HG03520 (cell line): ENCODE data around the gene QSER1.

Experiments
- ATAC-seq: cut with Tn5 transposase; IDR thresholded peaks from one replicate; pipeline ENCODE4 v1.9.1; 2021; ENCODE audit warnings: mild to moderate bottlenecking, moderate library complexity; ENCODE audit not compliant: unreplicated experiment

The QSER1 gene

DNA sequence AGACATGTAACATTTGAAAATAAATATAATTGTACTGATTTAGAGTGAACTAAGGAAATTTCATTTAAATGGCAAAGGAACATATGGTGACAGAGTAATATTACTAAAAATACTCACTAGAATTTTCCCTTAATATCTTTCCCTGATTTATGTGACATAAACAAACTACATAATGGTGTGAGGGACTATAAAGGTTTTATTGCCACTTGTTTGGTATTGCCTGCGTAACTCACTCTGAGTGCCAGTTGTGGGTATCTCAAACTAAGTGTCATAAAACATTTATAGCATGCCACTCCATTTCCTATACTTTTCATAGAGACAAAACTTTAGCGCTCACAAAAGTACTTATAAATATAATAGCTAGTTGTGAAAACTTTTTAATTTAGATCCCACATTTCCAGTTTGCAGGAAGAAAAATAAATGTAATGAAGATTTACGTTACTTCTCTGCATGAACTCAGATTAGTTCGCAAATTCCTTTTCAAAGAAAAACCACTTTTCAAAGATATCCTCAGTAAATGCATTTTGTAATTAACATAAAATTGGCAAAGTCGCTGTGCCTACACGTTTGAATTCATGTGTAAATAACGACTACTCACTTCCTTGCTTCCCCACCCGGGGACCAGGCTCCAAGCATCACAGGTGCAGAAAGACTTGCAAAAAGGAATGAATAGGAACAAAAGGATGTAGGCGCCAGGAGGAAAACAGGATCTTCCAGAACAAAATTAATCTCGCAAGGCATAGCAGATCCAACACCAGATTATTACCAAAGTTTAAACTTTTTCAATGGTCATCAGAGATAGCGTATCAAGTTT lies 1.6 kb upstream of the QSER1 start:
- no peak for ATAC-seq

DNA sequence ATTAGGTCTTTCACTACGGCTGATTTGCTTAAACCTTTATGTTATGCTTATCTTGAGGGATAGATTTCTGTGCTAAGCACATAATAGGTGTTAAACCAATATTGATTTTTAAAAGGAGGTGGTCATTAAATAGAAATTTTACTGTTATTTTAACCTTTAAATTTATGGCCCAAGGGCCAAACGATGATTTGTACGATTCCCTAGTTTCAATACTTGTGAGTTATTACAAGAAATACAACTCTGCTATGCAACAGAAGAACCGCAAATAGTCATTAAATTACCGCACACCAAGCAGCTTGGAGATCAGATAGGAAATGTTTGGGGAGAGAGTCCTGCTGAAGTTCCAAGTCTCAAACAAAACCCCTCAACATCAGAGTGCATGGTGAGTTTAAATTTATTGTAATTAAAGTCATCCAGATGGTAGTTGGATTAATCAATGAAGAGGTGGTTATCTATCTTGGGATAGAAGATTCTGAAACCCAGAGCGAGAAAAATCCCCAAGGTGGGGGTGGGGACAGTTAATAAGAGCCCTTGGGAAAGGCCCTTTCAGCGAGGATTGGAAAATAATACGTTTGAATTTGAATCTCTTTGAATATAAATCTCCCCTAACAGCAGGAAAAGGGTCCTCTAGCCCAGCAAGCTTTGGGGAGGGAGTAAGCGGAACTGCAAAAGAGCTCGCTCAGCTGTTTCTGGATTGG lies 805 bp upstream of the QSER1 start:
- no peak for ATAC-seq

DNA sequence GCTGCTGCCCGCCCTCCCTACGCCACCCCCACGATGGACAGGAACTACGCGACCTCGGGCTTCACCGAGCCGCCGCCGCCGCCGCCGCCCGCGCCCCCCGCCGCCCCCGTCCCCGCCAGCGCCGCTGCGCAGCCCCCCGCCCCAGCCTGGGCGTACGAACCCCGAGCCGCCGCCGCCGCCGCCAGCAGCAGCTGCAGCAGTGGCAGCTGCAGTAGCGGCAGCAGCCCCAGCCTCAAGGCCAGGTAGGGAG lies 407 bp downstream of the QSER1 start:
- ATAC-seq, result no peak

DNA sequence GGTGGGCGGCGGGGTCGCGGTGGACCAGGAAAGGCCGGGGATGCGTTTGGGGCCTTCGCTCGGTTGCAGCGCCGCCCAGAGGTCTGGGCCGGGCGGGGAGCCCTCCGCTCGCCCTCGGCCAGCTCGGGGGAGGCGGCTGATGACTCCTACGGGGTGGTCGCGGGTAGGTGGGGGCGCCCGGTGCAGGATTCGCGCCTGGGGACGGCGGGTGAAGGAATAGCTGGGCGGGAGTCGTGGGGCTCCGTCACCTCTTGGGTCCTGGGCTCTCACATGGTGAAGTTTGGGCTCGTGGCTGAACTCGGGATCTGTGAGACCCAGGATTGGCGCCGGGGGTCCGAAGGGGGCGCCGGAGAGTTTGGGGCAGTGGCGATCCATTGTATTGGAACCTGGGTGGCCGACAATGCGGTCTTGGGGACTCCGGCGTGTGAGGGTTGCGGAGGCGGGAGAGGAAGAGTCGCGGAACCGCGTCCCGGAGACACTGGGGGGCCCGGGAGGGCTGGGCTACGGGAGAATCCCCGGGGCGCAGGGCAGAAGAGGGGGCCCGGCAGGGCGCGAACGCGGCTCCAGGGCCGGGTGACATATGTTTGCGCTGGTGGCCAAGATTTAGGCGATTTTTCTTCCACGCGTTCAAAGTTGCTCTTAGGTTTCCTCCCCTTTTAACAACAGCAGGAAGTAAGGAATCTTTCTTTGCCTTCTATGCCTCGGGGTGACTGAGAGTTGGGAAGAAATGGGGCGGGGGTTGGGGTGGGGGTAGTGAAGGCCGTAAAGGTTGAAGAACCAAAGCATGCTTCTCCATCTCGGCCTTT lies 935 bp downstream of the QSER1 start:
- ATAC-seq, result peak; percentile 32

DNA sequence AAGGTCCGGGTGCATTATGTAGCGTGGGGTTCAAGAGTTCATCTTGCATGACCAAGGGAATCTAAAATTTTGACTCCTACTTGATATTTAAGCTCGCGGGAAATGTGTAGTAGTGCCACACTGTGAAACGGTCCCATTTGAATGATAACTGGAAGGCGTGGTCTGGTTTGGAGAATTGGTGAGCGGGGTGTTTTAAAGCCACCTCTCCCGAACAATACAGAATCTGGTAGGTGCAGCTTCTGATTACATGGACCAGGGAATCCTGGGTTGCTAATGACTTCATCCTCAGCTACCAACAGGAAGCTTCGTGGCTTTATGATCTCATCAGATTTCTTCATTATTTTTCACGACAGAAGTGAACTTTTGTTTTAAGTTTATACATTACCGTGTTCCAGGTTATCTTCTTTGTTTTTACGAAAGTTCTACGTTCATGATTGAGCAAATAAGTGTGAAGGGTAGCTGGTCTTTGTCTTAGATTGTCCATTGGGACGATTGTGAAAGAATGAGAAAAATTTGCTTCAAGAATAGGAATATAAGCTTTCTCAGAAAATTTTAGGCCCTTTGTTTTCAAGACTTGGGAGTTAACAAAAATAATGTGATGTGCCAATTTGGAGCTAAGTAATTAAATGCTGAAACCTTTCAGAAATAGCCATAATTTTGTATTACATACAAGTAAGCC lies 1.7 kb downstream of the QSER1 start:
- ATAC-seq, result no peak

DNA sequence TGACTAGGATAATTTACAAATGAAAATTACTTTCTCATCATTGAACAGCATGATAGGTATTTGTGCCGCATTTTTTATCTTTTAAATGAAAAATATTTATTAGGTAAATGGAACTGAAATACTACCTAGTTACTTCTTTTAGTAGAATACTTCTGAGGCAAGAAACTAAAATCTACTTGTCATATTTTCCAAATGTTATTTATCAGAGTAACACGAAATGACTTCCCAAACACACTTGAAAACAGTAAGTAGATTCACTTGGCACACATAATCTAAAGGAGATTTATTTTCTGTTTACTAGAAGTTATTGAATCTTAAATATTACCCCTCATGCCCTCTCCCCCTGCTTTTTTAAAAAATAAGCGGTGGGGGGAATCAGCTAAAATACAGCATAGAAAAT lies 2.3 kb downstream of the QSER1 start:
- ATAC-seq, result no peak

DNA sequence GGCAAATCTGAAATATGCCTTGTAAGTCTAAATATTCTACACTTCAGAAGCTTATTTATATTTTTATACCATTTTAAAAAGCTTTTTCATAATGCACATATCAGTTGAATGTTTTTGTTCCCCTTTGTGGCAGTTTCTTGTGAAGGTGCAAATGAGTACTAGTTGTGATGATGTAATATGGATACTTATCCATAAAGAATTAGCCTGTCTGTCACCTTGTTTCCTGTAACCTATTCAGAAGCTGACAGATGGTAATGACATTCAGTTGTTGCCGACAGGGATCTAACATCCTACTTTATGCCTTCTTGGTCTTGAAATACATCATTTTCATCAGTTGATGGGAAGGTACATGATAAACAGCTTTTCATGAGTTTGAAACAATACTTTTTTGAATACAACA lies 2.9 kb downstream of the QSER1 start:
- no peak for ATAC-seq

DNA sequence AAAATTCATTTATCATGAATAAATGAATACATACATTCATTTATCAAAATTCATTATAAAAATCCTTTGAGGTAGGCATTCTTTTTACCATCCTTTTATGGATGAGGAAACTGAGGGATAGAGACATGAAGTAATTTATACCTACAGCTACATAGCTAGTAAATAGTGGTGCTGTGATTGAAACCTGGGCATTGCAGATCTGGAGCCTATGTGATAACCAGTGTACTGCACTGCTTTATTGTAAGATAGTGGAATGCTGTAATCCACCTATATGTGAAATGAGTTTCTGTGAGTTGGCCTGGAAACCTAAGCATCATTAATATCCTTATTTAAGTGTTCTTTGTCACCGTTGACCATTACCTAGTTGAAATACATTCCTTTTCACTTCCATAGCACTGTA lies 4.5 kb downstream of the QSER1 start:
- no peak for ATAC-seq

DNA sequence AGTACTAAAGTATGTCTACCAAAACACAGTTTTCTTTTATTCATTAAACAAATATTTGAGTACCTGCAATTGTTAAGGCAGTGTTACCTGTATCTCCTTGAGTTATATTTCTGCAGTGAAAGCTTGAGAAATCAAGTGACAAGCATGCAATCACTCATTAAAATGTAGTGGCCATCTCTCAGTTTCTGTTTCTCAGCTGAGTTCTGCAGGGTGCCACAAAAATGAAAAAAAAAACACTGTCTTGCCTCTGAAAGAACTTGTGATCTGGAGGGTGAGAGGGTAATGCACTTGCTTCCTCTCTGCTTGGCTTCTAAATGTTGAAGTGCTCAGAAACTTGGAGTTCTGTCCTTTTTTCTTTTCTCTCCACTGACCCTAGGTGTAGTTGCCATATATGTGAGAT lies 6.8 kb downstream of the QSER1 start:
- ATAC-seq, result peak; percentile 60

DNA sequence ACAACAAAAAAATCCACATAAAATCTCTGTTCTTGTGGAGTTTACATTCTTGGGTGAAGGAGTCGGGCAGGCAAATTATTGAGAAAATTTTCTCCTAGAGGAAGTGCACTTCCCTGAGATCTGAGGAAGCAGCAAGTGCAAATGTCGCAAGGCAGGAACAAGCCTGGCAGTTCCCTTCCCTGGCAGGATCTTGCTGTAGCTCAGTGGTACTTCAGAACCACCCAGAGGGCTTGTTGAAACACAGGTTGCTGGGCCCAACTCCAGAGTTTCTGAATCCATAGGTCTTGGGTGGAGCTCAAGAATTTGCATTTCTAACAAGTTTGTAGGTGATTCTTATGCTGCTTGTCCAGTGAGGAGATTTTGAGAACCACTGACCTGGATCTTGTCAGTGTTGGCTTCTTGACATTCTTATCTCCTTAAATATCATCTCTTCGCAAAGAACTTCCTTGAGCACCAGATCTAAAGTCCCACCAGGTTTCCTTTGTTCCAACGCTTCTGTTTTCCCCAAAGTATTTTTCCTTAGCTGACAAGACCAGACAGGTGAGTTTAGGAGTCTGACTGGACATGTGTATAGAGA lies 9.6 kb downstream of the QSER1 start:
- ATAC-seq, result no peak

DNA sequence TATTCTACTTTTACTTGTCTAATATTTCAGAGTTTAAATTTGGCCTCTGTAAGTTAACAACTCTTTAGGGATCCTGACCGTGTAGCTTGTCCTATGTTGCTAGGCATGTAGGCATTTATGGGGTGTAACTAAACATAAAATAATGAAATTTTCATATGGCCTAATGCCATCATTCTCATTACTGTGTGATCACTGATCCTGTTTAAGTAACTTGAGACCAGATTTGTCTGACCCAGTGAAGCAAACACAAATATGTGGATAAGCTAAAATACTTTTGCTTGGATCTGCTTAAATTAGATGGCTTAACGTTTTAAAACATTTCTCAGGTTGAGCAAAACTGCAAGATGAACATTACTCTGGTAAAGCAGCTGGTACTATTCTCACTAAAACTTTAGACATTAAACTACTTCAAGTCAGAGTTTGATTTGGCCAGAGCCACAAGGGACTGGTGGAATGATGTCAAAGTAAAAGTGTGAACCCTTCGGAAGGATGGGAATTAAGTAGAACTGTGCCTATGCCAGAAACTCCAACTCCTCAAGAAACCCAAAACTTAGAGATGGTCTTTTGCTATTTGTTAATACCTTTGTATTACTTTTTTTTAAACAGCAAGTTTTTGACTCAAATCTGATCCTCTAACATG lies 12.5 kb downstream of the QSER1 start:
- no peak for ATAC-seq

DNA sequence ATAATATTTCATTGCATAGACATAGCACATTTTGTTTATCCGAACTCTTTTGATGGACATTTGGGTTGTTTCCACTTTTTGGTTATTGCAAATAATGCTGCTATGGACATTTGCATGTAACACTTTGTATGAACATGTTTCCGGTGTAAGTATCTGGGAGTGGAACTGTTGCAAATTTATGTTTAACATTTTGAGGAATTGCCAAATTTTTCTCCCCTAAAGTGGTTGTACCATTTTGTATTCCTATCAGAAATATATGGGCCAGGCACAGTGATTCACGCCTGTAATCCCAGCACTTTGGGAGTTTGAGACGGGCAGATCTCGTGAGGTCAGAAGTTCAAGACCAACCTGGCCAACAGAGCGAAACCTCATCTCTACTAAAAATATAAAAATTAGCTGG lies 16.0 kb downstream of the QSER1 start:
- ATAC-seq, result no peak

DNA sequence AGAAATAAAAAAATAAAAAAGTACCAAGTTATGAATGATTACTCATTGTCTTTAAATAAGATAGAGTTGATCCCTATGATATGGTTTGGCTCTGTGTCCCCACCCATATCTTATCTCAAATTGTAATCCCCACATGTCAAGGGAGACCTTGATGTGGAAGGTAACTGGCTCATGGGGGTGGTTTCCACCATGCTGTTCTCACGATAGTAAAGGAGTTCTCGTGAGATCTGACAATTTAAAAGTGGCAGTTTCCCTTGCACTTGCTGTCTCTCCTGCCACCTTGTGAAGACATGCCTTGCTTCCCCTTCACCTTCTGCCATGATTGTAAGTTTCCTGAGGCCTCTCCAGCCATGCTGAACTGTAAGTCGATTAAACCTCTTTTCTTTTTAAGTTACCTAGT lies 18.8 kb downstream of the QSER1 start:
- no peak for ATAC-seq

DNA sequence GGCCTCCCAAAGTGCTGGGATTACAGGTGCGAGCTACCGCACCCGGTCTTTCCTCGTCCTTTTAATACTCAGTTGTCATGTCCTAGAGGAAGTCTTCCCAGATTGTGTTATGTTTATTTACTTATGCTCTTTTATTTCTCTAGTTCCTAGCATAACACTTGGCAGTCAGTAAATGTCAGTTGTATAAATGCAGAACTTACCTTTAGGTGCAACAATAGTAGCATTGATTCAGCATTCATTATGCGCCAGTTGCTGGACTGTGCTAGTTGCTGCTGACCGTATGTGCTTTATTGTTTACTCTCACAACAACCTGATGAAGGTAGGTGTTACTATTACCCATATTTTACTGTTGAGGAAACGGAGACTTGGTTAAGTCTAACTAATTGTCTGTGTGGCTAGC lies 20.8 kb downstream of the QSER1 start:
- no peak for ATAC-seq

DNA sequence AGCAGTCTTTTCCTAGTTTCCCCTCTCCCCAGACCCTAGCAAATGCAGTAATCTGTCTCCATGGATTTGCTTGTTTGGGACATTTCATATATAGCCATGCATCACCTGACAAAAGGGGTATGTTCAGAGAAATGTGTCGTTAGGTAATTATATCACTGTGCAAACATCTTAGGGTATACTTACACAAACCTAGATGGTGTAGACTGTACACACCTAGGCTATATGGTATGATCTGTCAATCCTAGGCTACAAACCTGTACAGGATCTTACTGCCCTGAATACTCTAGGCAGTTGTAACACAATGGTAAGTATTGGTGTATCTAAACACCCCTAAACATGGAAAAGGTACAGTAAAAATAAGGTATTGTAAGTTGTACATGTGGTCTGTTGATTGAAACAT lies 23.8 kb downstream of the QSER1 start:
- ATAC-seq, result no peak

DNA sequence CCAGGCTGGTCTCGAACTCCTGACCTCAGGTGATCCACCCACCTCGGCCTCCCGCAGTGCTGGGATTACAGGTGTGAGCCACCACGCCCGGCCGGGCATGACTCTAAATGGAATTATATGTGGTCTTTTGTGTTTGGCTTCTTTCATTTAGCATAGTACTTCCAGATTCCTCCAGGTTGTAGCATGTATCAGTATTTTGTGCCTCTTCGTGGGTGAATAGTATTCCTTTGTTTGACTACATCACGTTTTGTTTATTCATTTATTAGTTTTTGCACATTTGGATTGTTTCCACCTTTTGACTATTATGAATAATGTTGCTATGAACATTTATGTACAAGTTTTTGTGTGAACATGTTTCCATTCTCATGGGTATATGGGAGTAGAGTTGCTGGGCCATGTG lies 24.4 kb downstream of the QSER1 start:
- ATAC-seq, result no peak

DNA sequence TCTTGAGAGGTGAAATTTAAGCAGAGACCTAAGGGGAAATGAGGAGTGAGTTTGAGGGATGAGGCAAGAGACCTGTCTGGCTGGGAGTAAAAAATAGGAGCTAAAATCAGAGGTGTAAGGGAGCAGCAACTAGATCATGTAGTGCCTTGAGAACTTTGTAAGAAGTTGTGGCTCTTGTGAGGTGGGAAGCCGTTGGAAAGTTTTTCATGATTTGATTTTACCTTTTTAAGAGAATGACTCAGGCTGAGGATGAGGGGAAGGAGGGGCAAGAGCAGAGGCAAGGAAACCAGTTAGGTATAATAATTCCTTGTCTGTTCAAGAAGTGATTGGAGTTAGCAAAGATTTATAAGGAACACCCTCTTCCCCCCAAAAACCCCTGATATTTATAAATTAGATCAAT lies 25.8 kb downstream of the QSER1 start:
- no peak for ATAC-seq

DNA sequence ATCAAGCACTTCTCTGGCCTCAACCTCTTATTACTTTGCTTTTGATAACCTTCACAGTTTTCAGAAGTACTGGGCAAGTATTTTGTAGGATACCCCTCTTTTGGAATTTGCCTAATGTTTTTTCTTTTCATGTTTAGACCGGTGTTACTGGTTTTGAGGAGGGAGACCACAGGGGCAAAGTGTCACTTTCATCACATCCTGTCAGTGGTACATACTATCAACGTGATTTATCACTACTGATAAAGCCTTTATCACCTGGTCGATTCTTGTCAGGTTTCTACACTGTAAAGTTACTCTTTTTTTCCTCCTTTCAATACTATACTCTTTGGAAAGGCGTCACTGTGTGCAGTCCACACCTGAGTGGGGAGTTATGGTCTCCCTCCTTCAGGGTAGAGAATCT lies 26.7 kb downstream of the QSER1 start:
- no peak for ATAC-seq

DNA sequence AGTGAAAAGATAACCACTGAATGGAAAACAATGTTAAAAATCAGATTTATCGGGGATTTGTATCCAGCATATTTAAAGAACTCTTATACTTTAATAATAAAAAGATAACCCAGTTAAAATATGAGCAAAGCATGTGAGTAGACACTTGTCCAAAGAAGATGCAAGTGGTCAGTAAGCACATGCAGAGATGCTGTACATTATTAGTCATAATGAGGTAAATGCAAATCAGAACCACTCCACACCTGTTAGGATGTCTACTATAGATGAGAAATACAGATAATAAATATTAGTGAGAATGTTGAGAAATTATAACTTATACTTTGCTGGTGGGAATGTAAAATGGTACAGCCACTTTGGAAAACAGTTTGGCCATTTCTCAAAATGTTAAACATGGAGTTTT lies 28.0 kb downstream of the QSER1 start:
- ATAC-seq, result no peak

DNA sequence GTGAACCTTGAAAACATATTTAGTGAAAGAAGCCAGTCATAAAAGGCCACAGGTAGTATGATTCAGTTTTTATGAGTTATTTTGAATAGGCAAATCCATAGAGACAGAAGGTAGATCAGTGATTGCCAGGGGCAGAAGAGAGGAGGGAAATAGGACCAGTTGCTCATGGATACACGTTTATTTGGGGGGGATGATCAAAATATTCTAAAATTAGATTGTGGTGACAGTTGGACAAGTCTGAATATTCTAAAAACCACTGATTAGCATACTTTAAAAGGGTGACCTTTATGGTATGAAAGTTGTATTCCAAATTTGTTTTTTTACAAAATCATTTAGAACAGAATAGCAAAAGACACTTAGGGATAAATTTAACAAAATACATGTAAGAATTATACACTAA lies 28.6 kb downstream of the QSER1 start:
- ATAC-seq, result no peak

DNA sequence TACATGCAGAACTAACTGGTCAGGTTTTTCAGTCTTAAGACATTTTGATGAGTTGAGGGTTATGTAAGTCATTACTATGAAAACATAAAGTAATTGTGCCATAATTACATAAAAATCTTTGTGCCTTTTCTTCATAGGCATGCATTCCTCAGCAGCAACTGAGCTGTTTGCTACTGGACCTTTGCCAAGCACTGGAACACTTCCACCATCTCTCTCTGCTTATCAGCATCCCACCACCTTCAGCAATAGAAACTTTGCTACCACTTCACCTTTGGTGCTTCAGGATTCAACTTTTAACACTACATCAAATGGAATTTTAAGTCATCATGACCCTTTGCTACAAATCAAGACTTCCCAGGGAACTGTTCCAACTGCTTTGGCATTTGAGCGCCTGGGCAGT lies 39.0 kb downstream of the QSER1 start:
- ATAC-seq, result no peak
